MM.1S (cell line): ENCODE results near the gene SULF2.

Source experiments
- DNase-seq: peaks from one replicate; pipeline ENCODE4 v3.0.0-alpha.2; 2015
- H2AFZ ChIP-seq: fragments of 300-600 bp; sonication (generic); 2 replicates; pipeline ENCODE4 v1.6.0; 2016; ENCODE audit warnings: antibody characterized with exemption, low read length
- H3F3A ChIP-seq: fragments of 300-600 bp; sonication (generic); 2 replicates; pipeline ENCODE4 v1.6.1; 2016; ENCODE audit warnings: mild to moderate bottlenecking, antibody characterized with exemption, low read length, moderate library complexity, mixed read lengths; ENCODE audit not compliant: insufficient read depth
- H3K27ac ChIP-seq: fragments of 300-600 bp; sonication (generic); 2 replicates; pipeline ENCODE4 v1.5.1; 2016; ENCODE audit warnings: mild to moderate bottlenecking, low read length
- H3K27me3 ChIP-seq: fragments of 300-600 bp; sonication (generic); replicated peaks from 2 replicates; pipeline ENCODE4 v1.6.0; 2016; ENCODE audit warnings: low read length; ENCODE audit not compliant: insufficient read depth
- H3K36me3 ChIP-seq: fragments of 300-600 bp; sonication (generic); replicated peaks from 2 replicates; pipeline ENCODE4 v1.6.1; 2016; ENCODE audit warnings: mild to moderate bottlenecking, low read length, mixed read lengths; ENCODE audit not compliant: insufficient read depth
- H3K4me1 ChIP-seq: fragments of 300-600 bp; sonication (generic); 2 replicates; pipeline ENCODE4 v1.6.1; 2016; ENCODE audit warnings: low read length, mixed read lengths
- H3K4me2 ChIP-seq: fragments of 300-600 bp; sonication (generic); 2 replicates; pipeline ENCODE4 v1.6.0; 2016; ENCODE audit warnings: low read depth, low read length
- H3K4me3 ChIP-seq: fragments of 300-600 bp; sonication (generic); 2 replicates; pipeline ENCODE4 v1.5.1; 2016; ENCODE audit warnings: low read length, mixed read lengths
- H3K79me2 ChIP-seq: fragments of 300-600 bp; sonication (generic); 2 replicates; pipeline ENCODE4 v1.6.1; 2016; ENCODE audit warnings: mixed run types, low read length, mixed read lengths
- H3K9ac ChIP-seq: fragments of 300-600 bp; sonication (generic); 2 replicates; pipeline ENCODE4 v1.6.1; 2016; ENCODE audit warnings: low read length, mixed read lengths
- H3K9me2 ChIP-seq: fragments of 300-600 bp; sonication (generic); replicated peaks from 2 replicates; pipeline ENCODE4 v1.6.1; 2016; ENCODE audit warnings: mild to moderate bottlenecking, low read length, mixed read lengths; ENCODE audit not compliant: insufficient read depth
- H3K9me3 ChIP-seq: fragments of 300-600 bp; sonication (generic); replicated peaks from 2 replicates; pipeline ENCODE4 v1.6.1; 2016; ENCODE audit warnings: mild to moderate bottlenecking, low read length, mixed read lengths; ENCODE audit not compliant: insufficient read depth
- H4K20me1 ChIP-seq: fragments of 300-600 bp; sonication (generic); 2 replicates; pipeline ENCODE4 v1.6.1; 2016; ENCODE audit warnings: mild to moderate bottlenecking, low read length, moderate library complexity, mixed read lengths; ENCODE audit not compliant: insufficient read depth
- CTCF ChIP-seq: fragments of 300-600 bp; sonication (generic); IDR thresholded peaks from 2 replicates; pipeline ENCODE4 v1.5.1; 2016; ENCODE audit warnings: antibody characterized with exemption, low read length, mixed read lengths
- EZH2 ChIP-seq: fragments of 300-600 bp; sonication (generic); optimal IDR thresholded peaks from 2 replicates; pipeline ENCODE3; 2017; ENCODE audit warnings: low read depth, mild to moderate bottlenecking, antibody characterized with exemption, low read length, mixed read lengths
- EZH2phosphoT487 ChIP-seq: fragments of 300-600 bp; sonication (generic); IDR thresholded peaks from 2 replicates; pipeline ENCODE4 v1.6.1; 2018; ENCODE audit warnings: antibody characterized with exemption, low read length

Gene SULF2

GRCh38 chr20:47661714-47662113 lies 123.6 kb downstream of the SULF2 start:
- H3F3A ChIP-seq: peaks cover 10% of the 10 kb centered on the region; the same call in 1 of the 2 replicates
- H3K79me2 ChIP-seq: no peaks in the 10 kb centered on the region
- H3K9ac ChIP-seq: no peak overlapping the region
- H3K4me3 ChIP-seq: no peak overlapping the region
- DNase-seq: no peak
- H4K20me1 ChIP-seq: 0 out of 2 replicates have a peak, but pooled peaks cover 3% of the 10 kb centered on the region
- peaks cover 7% of the 10 kb centered on the region for H3K36me3 ChIP-seq
- H2AFZ ChIP-seq: no peak overlapping the region
- H3K9me2 ChIP-seq: no peaks in the 10 kb centered on the region
- H3K27ac ChIP-seq: no peak overlapping the region
- H3K4me2 ChIP-seq: no peak overlapping the region
- TF ChIP-seq EZH2 (no peak), CTCF (no peak), EZH2phosphoT487 (no peak)
- no peaks in the 10 kb centered on the region for H3K27me3 ChIP-seq
- H3K9me3 ChIP-seq: no peaks in the 10 kb centered on the region
- H3K4me1 ChIP-seq: no peaks in the 10 kb centered on the region

GRCh38 chr20:47660983-47661700 lies 124.1 kb downstream of the SULF2 start:
- Histone ChIP-seq H3K9ac (no peak overlapping the region), H3K4me2 (no peak overlapping the region), H3K4me1 (no peaks in the 10 kb centered on the region), H4K20me1 (0 out of 2 replicates have a peak, but pooled peaks cover 3% of the 10 kb centered on the region), H3K36me3 (peaks cover 7% of the 10 kb centered on the region), H3K4me3 (no peak overlapping the region), H3K79me2 (no peaks in the 10 kb centered on the region), H3K9me3 (no peaks in the 10 kb centered on the region), H3K27ac (no peak overlapping the region), H2AFZ (no peak overlapping the region), H3K27me3 (no peaks in the 10 kb centered on the region), H3F3A (peaks cover 15% of the 10 kb centered on the region; the same call in 1 of the 2 replicates), H3K9me2 (no peaks in the 10 kb centered on the region)
- TF ChIP-seq EZH2phosphoT487 (no peak), CTCF (no peak), EZH2 (no peak)
- DNase-seq: no peak

- no peaks in the 10 kb centered on the region for H3K4me1 ChIP-seq
- no peak for DNase-seq
- no peaks in the 10 kb centered on the region for H3K79me2 ChIP-seq
- H2AFZ ChIP-seq: no peak overlapping the region
- no peaks in the 10 kb centered on the region for H3K9me2 ChIP-seq
- peaks cover 7% of the 10 kb centered on the region for H3K36me3 ChIP-seq
- no peak overlapping the region for H3K4me3 ChIP-seq
- no peaks in the 10 kb centered on the region for H3K27me3 ChIP-seq
- H3K9ac ChIP-seq: no peak overlapping the region
- TF ChIP-seq EZH2: no peak
- TF ChIP-seq CTCF: no peak
- TF ChIP-seq EZH2phosphoT487: no peak
- H4K20me1 ChIP-seq: 0 out of 2 replicates have a peak, but pooled peaks cover 3% of the 10 kb centered on the region
- H3K9me3 ChIP-seq: no peaks in the 10 kb centered on the region
- no peak overlapping the region for H3K27ac ChIP-seq
- peaks cover 17% of the 10 kb centered on the region; the same call in 1 of the 2 replicates for H3F3A ChIP-seq
- no peak overlapping the region for H3K4me2 ChIP-seq
Observed at GRCh38 chr20:47660602-47660905, 124.7 kb downstream of the SULF2 start.
